HCT116 (cell line): ENCODE data around the gene SHROOM3.

Experiments used
- CTCF ChIP-seq, 3 experiments: fragments of 200-600 bp in 1 of 3; sonication (generic) in 1 of 3; IDR thresholded peaks in 2 of 3; conservative IDR thresholded peaks in 1 of 3; 2 replicates each; pipeline ENCODE4 v1.5.1; 2012 to 2017; ENCODE audit warnings: low read depth in 2 of 3, low read length in 2 of 3, antibody characterized with exemption in 1 of 3, borderline replicate concordance in 1 of 3, control low read depth in 1 of 3, mild to moderate bottlenecking in 1 of 3, mixed read lengths in 1 of 3, mixed run types in 1 of 3, moderate library complexity in 1 of 3; ENCODE audit not compliant: insufficient read depth in 1 of 3
- EGR1 ChIP-seq: IDR thresholded peaks from 2 replicates; pipeline ENCODE4 v1.6.1; 2012; ENCODE audit warnings: low read depth
- EZH2 ChIP-seq: fragments of 200-600 bp; sonication (generic); IDR thresholded peaks from 2 replicates; pipeline ENCODE4 v1.6.1; 2017; ENCODE audit warnings: antibody characterized with exemption, mixed run types
- POLR2A ChIP-seq: IDR thresholded peaks from 2 replicates; pipeline ENCODE4 v1.7.0; 2011; ENCODE audit warnings: borderline replicate concordance; ENCODE audit not compliant: insufficient read depth, insufficient read length; ENCODE audit errors: extremely low read depth
- POLR2AphosphoS5 ChIP-seq: IDR thresholded peaks from 2 replicates; pipeline ENCODE4 v1.6.1; 2011; ENCODE audit warnings: mild to moderate bottlenecking, low read depth, low read length, moderate library complexity
- ZFX ChIP-seq: fragments of 450-650 bp; IDR thresholded peaks from 2 replicates; pipeline ENCODE4 v1.6.1; 2017
- ZNF274 ChIP-seq: fragments of 200-500 bp; sonication (Bioruptor generic); IDR thresholded peaks from 2 replicates; pipeline ENCODE4 v1.6.1; 2014; ENCODE audit warnings: mild to moderate bottlenecking, low read depth, low read length, inconsistent platforms

GRCh38 chr4:76590798-76591281 lies 155.8 kb downstream of the SHROOM3 start:
- TF ChIP-seq POLR2A (no peak), CTCF (IDR thresholded peaks at IDR 0.05 in 2 of 3, conservative IDR thresholded peaks at IDR 0.05 in 1 of 3; ENCODE audit: borderline replicate concordance in 1 of 3, insufficient read depth in 1 of 3, low read depth in 2 of 3, low read length in 2 of 3) (no peak), POLR2AphosphoS5 (no peak), EZH2 (no peak), ZFX (no peak), ZNF274 (no peak), EGR1 (no peak)
